ENCODE data around the gene WNK1. TPM values are rescaled to one million over a fixed set of nuclear protein-coding genes. Genes with fewer than 3 reads are reported as not detected.
A peak's percentile ranks its signal among the peaks of the same experiment; 100 is the strongest.

WNK1 gene
- polyA plus RNA-seq, 2 of the 4 experiments (the other 2 are of a cell fraction): 88.4 to 98.0 TPM

- ChIA-PET CTCF (interaction anchor here (0.6 to 1.6 kb wide), 8 partner anchors 8 to 287 kb away, joined by 3 to 7 read pairs (median 4); no protein-coding TSS in a partner anchor), POLR2A (interaction anchor here (1.2 kb wide), 1 partner anchor 287 kb away, joined by 3 read pairs; no protein-coding TSS in a partner anchor)
- TF ChIP-seq FOXS1 (CRISPR knock-in tag; IDR thresholded peaks at IDR 0.05): no peak
- peak; percentile 33; the same call in 1 of the 2 replicates for TF ChIP-seq FOSL2 (IDR thresholded peaks at IDR 0.05)
- 0 out of 2 replicates have a peak, but pooled peaks have one; percentile 18 for TF ChIP-seq FOSL2 (CRISPR knock-in tag; IDR thresholded peaks at IDR 0.05)
- TF ChIP-seq MAFK (IDR thresholded peaks at IDR 0.05; ENCODE audit: partially characterized antibody): peak; percentile 25
- no peak for TF ChIP-seq EP300 (IDR thresholded peaks at IDR 0.05)
- no peak for TF ChIP-seq HOXB13 (CRISPR knock-in tag; IDR thresholded peaks at IDR 0.05; ENCODE audit: low read depth)
- TF ChIP-seq RFX5 (IDR thresholded peaks at IDR 0.05): no peak
- Histone ChIP-seq H3K4me2 (peak overlapping the region; percentile 46), H3K4me1 (peaks cover 38% of the 10 kb centered on the region), H3K4me3 (no peak overlapping the region), H3K27ac (no peak overlapping the region; a peak in 1 of 6 replicates), H3K9me3 (no peaks in the 10 kb centered on the region)
- FAIRE-seq (no peak), ATAC-seq (peak; percentile 92 to 95; a peak in 5 of 6 replicates), DNase-seq (ENCODE audit: low read depth in 1 of 2, low spot score in 1 of 2) (peak; percentile 44 to 66)
- WGBS (ENCODE audit: missing lambda C conversion rate): 40% methylated on average over 5 of the region's 5 CpGs
Measured at GRCh38 chr12:857611-858010, 105.2 kb downstream of the WNK1 start.

GRCh38 chr12:862303-862911 lies 110.0 kb downstream of the WNK1 start:
- ChIA-PET POLR2A (no interaction called here), CTCF (interaction anchor here (1.0 to 1.9 kb wide), 2 partner anchors 27 to 45 kb away, joined by 3 to 7 read pairs; no protein-coding TSS in a partner anchor)
- 95% methylated on average over 4 of the region's 4 CpGs for whole genome bisulfite sequencing (ENCODE audit: missing lambda C conversion rate)
- Histone ChIP-seq H3K4me3 (no peak overlapping the region), H3K4me1 (peaks cover 15% of the 10 kb centered on the region), H3K27ac (no peak overlapping the region), H3K4me2 (no peak overlapping the region), H3K9me3 (no peaks in the 10 kb centered on the region)
- ATAC-seq (no peak), FAIRE-seq (no peak), DNase-seq (ENCODE audit: low read depth in 1 of 2, low spot score in 1 of 2) (no peak)
- TF ChIP-seq RAD21 (conservative IDR thresholded peaks at IDR 0.05 in 1 of 2, IDR thresholded peaks at IDR 0.05 in 1 of 2) (no peak), HMGXB4 (CRISPR knock-in tag; IDR thresholded peaks at IDR 0.05; ENCODE audit: borderline replicate concordance) (no peak), FOSB (CRISPR knock-in tag; IDR thresholded peaks at IDR 0.05) (no peak), REST (IDR thresholded peaks at IDR 0.05) (no peak), MAFK (IDR thresholded peaks at IDR 0.05; ENCODE audit: partially characterized antibody) (peak; percentile 52), CTCF (IDR thresholded peaks at IDR 0.05) (no peak)

GRCh38 chr12:863285-863684 lies 110.9 kb downstream of the WNK1 start:
- Histone ChIP-seq H3K4me3 (no peak overlapping the region), H3K4me1 (peaks cover 6% of the 10 kb centered on the region; the same call in 2 of the 3 replicates), H3K4me2 (no peak overlapping the region), H3K27ac (no peak overlapping the region), H3K9me3 (no peaks in the 10 kb centered on the region)
- ATAC-seq (no peak), DNase-seq (ENCODE audit: low read depth in 1 of 2, low spot score in 1 of 2) (no peak), FAIRE-seq (no peak)
- ChIA-PET CTCF (interaction anchor here (0.6 to 1.0 kb wide), 3 partner anchors 28 to 1061 kb away, joined by 3 read pairs; no protein-coding TSS in a partner anchor), POLR2A (no interaction called here)
- WGBS (ENCODE audit: missing lambda C conversion rate): 83% methylated on average over 1 of the region's 1 CpG
- TF ChIP-seq HMGXB4 (CRISPR knock-in tag; IDR thresholded peaks at IDR 0.05; ENCODE audit: borderline replicate concordance) (no peak), MAFK (IDR thresholded peaks at IDR 0.05; ENCODE audit: partially characterized antibody) (peak; percentile 87)

All from A549 (cell line).